ENCODE results near the gene ANKRD6.

- TF ChIP-seq, protein P1, sequence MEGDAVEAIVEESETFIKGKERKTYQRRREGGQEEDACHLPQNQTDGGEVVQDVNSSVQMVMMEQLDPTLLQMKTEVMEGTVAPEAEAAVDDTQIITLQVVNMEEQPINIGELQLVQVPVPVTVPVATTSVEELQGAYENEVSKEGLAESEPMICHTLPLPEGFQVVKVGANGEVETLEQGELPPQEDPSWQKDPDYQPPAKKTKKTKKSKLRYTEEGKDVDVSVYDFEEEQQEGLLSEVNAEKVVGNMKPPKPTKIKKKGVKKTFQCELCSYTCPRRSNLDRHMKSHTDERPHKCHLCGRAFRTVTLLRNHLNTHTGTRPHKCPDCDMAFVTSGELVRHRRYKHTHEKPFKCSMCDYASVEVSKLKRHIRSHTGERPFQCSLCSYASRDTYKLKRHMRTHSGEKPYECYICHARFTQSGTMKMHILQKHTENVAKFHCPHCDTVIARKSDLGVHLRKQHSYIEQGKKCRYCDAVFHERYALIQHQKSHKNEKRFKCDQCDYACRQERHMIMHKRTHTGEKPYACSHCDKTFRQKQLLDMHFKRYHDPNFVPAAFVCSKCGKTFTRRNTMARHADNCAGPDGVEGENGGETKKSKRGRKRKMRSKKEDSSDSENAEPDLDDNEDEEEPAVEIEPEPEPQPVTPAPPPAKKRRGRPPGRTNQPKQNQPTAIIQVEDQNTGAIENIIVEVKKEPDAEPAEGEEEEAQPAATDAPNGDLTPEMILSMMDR (IDR thresholded peaks at IDR 0.05), result no peak
- TF ChIP-seq FOXM1 (IDR thresholded peaks at IDR 0.05; ENCODE audit: low read depth), result no peak
- TF ChIP-seq RCOR1 (IDR thresholded peaks at IDR 0.05; ENCODE audit: low read length), result no peak
- TF ChIP-seq, protein P2, sequence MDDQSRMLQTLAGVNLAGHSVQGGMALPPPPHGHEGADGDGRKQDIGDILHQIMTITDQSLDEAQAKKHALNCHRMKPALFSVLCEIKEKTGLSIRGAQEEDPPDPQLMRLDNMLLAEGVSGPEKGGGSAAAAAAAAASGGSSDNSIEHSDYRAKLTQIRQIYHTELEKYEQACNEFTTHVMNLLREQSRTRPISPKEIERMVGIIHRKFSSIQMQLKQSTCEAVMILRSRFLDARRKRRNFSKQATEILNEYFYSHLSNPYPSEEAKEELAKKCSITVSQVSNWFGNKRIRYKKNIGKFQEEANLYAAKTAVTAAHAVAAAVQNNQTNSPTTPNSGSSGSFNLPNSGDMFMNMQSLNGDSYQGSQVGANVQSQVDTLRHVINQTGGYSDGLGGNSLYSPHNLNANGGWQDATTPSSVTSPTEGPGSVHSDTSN (IDR thresholded peaks at IDR 0.05), result no peak
- no peak for TF ChIP-seq REST (IDR thresholded peaks at IDR 0.05; ENCODE audit: low read depth, low read length)
- TF ChIP-seq, protein P3, sequence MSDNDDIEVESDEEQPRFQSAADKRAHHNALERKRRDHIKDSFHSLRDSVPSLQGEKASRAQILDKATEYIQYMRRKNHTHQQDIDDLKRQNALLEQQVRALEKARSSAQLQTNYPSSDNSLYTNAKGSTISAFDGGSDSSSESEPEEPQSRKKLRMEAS (IDR thresholded peaks at IDR 0.05; ENCODE audit: low read depth), result no peak
- no peak for TF ChIP-seq EP300 (IDR thresholded peaks at IDR 0.05; ENCODE audit: borderline replicate concordance in 1 of 2, low read depth in 1 of 2, low read length in 1 of 2)
- no peak for TF ChIP-seq NRF1 (IDR thresholded peaks at IDR 0.05; ENCODE audit: low read depth, low read length)
- TF ChIP-seq SIN3A (IDR thresholded peaks at IDR 0.05; ENCODE audit: borderline replicate concordance, low read depth, low read length), result no peak
- TF ChIP-seq TCF12 (IDR thresholded peaks at IDR 0.05), result no peak
- TF ChIP-seq GABPA (IDR thresholded peaks at IDR 0.05; ENCODE audit: low read depth), result no peak
These were observed 122.9 kb downstream of the ANKRD6 start for GRCh38 chr6:89555806-89556205.
